ENCODE results near the gene BOK. TPM values are rescaled to one million over a fixed set of nuclear protein-coding genes. Genes with fewer than 3 reads are reported as not detected.

Gene BOK
- total RNA-seq, 1 donor from 2014 or later = 13.8 TPM

GRCh38 chr2:241545523-241546473 is 12.7 kb upstream of the BOK start:
- Mint-ChIP-seq H3K27ac (ENCODE audit: unreplicated experiment) (no peak overlapping the region), H3K4me3 (ENCODE audit: unreplicated experiment) (no peak overlapping the region), H3K9me3 (ENCODE audit: unreplicated experiment) (no peaks in the 10 kb centered on the region), H3K4me1 (ENCODE audit: low read depth, unreplicated experiment) (no peaks in the 10 kb centered on the region), H3K36me3 (ENCODE audit: unreplicated experiment) (no peaks in the 10 kb centered on the region), H3K27me3 (ENCODE audit: unreplicated experiment) (peaks cover 2% of the 10 kb centered on the region)
- no peak for TF ChIP-seq CTCF (IDR thresholded peaks at IDR 0.05; ENCODE audit: partially characterized antibody, unreplicated experiment)
- DNase-seq = no peak

- no peaks in the 10 kb centered on the region for H3K36me3 Mint-ChIP-seq (ENCODE audit: unreplicated experiment)
- peaks cover 2% of the 10 kb centered on the region for H3K27me3 Mint-ChIP-seq (ENCODE audit: unreplicated experiment)
- no peak overlapping the region for H3K4me3 Mint-ChIP-seq (ENCODE audit: unreplicated experiment)
- TF ChIP-seq CTCF (IDR thresholded peaks at IDR 0.05; ENCODE audit: partially characterized antibody, unreplicated experiment) = no peak
- H3K9me3 Mint-ChIP-seq (ENCODE audit: unreplicated experiment) = peaks cover 2% of the 10 kb centered on the region
- H3K27ac Mint-ChIP-seq (ENCODE audit: unreplicated experiment) = no peak overlapping the region
- no peak for DNase-seq
- no peaks in the 10 kb centered on the region for H3K4me1 Mint-ChIP-seq (ENCODE audit: low read depth, unreplicated experiment)
Measured at GRCh38 chr2:241546771-241547498, 11.6 kb upstream of the BOK start.

GRCh38 chr2:241547781-241548450 is 10.6 kb upstream of the BOK start:
- H3K27me3 Mint-ChIP-seq (ENCODE audit: unreplicated experiment) = peaks cover 2% of the 10 kb centered on the region
- DNase-seq = no peak
- H3K4me3 Mint-ChIP-seq (ENCODE audit: unreplicated experiment) = no peak overlapping the region
- no peak overlapping the region for H3K27ac Mint-ChIP-seq (ENCODE audit: unreplicated experiment)
- H3K9me3 Mint-ChIP-seq (ENCODE audit: unreplicated experiment) = peaks cover 2% of the 10 kb centered on the region
- TF ChIP-seq CTCF (IDR thresholded peaks at IDR 0.05; ENCODE audit: partially characterized antibody, unreplicated experiment) = no peak
- no peaks in the 10 kb centered on the region for H3K36me3 Mint-ChIP-seq (ENCODE audit: unreplicated experiment)
- H3K4me1 Mint-ChIP-seq (ENCODE audit: low read depth, unreplicated experiment) = no peaks in the 10 kb centered on the region

GRCh38 chr2:241548451-241548835 is 10.1 kb upstream of the BOK start:
- H3K4me1 Mint-ChIP-seq (ENCODE audit: low read depth, unreplicated experiment) = no peaks in the 10 kb centered on the region
- peaks cover 5% of the 10 kb centered on the region for H3K27me3 Mint-ChIP-seq (ENCODE audit: unreplicated experiment)
- peaks cover 3% of the 10 kb centered on the region for H3K36me3 Mint-ChIP-seq (ENCODE audit: unreplicated experiment)
- H3K27ac Mint-ChIP-seq (ENCODE audit: unreplicated experiment) = no peak overlapping the region
- no peak for DNase-seq
- H3K4me3 Mint-ChIP-seq (ENCODE audit: unreplicated experiment) = no peak overlapping the region
- TF ChIP-seq CTCF (IDR thresholded peaks at IDR 0.05; ENCODE audit: partially characterized antibody, unreplicated experiment) = no peak
- peaks cover 4% of the 10 kb centered on the region for H3K9me3 Mint-ChIP-seq (ENCODE audit: unreplicated experiment)
